Posterior cingulate gyrus (tissue), 11 donors: ENCODE results near the gene TIRAP.
"Not testable (repeated sequence)": the region's sequence is repeated elsewhere in the genome, so short reads cannot be mapped to it uniquely, and the experiment has no call there.

Source experiments
- DNase-seq, 10 donors: peaks; one replicate each; pipeline versions ENCODE4 v3.0.0 to v3.0.0-alpha.2; 2020 to 2021; ENCODE audit warnings: mixed read lengths in 3 of 10
- intact Hi-C: fragments of 100-400 bp; cut with DNase I; formaldehyde crosslinking; loops from one replicate; pipeline ENCODE4 v1.15.1; 2023

Gene TIRAP, protein sequence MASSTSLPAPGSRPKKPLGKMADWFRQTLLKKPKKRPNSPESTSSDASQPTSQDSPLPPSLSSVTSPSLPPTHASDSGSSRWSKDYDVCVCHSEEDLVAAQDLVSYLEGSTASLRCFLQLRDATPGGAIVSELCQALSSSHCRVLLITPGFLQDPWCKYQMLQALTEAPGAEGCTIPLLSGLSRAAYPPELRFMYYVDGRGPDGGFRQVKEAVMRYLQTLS

DNA sequence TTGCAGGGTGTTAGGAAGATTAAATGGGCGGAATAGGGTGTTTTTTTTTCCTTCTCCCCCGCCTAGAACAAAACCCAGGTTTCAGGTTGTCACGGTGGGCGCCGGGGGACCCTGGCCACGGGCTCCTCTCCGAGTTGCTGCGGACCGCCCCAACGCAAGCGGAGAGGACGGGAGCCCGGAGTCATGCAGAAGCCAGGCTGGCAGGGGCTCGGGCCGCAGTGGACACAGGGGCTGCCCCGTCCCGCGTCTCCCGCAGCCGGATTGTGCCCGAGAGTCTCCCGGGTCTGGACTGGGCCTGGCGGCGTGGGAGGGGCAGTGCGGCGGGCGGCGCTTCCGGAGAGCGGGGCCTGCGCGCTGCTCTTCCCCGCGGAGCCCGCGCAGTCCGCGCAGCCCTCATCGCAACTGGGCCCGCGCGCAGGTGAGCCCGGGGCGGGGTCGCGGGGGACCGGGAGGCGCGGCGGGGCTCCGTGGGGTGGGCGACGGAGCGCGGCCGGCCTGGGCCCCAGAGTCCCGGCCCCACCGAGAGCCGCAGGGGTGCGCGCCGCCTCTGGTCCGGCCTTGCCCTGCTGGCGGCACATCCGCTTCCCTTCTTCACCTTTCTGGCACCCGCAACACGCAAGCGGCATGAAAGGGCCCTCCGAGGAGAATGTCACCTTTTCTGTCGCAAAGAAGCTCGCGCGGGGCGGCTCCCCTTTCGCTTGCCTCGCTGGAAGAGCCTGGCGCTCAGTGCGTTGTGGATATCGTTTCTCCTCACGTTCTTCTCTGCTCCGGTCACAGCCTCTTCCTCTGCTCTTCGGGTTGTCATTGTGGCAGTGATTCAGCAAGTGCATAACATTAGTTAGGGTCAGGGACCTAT lies at the start of gene TIRAP:
Gene TIRAP (plus strand): TSS at position 358 of the 856 bp plus-strand sequence. CDS start 7,802 bp downstream, outside the sequence.
- peak; percentile 44 to 95 (median 68) for DNase-seq
- intact Hi-C loops: no loop called here

DNA sequence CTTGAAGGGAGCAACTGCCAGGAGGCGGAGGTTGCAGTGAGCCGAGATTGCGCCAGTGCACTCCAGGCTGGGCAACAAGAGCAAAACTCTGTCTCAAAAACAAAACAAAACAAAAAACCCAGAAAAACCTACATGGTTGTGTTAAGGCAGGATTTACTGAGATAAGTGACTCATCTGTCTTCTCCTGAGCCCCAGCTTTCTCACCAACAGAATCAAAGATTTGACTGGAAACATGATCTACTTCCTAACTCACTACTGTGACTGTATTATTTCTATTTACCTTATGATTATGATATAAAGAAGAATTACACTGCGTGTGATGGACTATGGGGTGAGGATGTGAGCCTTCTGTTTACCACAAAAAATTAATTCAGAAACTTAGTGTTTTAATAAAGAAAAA lies 49.5 kb upstream of the TIRAP start:
- no peak for DNase-seq
- intact Hi-C loops: no loop called here

DNA sequence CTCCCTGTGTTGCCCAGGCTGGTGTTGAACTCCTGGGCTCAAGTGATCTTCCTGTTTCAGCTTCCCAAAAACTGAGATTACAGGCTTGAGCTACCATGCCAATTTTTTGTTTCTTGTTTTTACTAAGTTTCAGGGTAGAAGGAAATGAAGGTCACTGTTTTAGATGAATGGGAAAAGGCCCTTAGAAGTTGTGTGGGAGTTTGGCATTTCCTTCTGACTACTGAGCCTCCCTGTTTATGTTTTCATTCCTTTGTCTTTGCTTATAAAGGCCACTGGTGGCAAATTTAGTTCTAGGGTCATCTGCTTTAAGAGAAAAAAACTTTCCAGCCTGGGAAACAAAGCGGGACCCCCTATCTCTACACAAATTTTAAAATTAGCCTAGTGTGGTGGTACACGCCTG lies 36.3 kb upstream of the TIRAP start:
- intact Hi-C loops: no loop called here
- DNase-seq: no peak

DNA sequence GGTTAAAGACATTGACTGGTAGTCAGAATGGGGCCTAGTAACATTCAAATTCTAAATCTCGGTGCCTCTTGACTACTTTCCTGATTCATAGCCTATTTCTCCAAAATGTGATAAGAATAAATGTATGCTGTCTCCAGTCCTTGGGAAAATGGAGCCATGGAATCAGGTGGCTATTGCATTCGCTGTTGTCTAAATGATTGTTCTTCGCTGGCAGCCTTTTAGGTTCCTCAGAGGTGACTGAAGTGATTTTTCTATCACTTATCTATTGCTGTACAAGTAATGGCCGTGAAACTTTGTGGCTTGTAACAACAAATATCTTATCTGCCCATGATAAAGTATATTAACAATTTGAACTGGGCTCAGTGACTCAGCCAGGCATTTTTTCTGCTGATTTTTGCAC lies 29.6 kb upstream of the TIRAP start:
- no peak for DNase-seq
- intact Hi-C loops: no loop called here

DNA sequence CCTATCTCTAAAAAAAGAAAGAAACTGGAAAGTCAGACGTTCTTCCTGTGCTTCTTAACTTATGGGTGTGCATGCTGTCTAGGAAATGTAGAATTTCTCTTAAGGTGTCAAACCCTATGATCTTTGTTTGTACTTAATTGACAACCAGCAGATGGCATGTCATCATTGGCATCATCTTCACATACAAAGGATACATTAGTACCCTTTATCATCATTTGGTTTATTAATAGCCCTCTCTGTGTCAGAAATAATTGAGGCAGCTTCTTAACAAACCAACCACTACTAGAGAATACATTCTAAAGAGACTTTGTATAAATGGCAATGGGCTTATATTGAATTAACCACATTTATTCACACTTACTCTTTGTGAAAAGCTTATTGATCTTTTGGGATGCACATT lies 28.1 kb upstream of the TIRAP start:
- DNase-seq: no peak
- intact Hi-C loops: no loop called here

DNA sequence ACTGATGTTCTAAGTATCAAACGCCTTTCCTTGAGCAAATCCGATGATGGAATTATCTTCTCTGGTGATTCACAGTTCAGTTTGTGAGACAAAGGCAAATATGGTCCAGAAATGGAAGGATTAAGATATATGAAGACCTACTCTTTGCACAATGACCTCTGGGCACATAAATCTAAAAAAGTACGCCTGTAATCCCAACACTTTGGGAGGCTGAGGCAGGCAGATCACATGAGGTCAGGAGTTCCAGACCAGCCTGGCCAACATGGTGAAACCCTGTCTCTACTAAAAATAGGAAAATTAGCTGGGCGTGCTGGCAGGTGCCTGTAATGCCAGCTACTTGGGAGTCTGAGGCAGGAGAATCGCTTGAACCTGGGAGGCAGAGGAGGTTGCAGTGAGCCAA lies 27.4 kb upstream of the TIRAP start:
- intact Hi-C loops, DNase-seq: not testable (repeated sequence)

DNA sequence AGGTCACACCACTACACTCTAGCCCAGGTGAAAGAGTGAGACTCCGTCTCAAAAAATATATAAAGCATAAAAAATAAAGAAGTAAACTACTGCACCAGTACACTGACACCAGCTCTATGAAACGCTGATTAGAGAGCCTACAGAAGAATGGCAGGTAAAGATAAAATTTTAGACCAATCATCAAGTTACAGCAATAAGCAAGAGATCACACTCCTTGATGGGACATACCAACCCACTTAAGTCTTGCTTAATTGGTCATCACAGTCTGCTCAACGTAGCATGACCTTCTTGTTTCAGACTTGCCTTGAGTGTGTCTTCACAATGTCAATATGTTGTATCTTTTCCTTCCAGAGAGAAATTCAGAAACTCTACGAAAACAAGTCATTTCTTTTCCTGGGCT lies 26.7 kb upstream of the TIRAP start:
- intact Hi-C loops: no loop called here
- DNase-seq: no peak

DNA sequence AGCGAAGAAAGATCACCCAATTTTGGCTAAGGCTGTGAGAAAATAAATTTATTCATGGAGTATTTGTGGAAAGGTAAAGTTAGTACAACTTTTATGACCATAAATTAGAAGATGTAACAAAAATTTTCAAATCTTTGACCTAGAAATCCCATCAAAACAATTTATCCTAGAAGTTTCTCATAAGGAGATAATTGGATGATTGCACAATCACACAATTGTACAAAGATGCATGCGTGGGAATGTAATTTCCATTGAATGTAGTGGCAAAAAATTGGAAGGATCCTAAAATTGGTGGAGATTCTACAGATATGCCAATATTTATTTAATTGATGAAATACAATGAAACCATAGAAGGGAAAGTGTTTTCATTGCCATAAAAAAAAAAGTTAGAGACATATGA lies 25.7 kb upstream of the TIRAP start:
- intact Hi-C loops: no loop called here
- DNase-seq: no peak

DNA sequence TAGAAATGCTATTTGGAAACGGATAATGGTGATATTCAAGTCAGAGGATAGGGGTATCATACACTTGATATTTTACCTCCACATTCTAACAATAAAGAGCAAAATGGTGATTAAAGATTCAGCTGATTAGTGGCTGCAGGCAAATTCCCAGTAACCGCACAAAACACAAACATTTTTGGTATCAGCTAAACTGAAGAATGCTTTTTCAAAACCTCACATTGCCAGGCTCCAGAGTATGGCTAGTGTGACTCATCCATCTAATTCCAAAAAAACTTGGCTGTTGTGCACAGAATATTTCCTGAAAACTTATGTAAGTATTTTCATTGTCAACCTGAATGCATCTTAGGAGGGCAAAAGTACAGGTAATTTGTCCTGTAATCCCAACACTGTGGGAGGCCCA lies 25.1 kb upstream of the TIRAP start:
- intact Hi-C loops: no loop called here
- DNase-seq: no peak

DNA sequence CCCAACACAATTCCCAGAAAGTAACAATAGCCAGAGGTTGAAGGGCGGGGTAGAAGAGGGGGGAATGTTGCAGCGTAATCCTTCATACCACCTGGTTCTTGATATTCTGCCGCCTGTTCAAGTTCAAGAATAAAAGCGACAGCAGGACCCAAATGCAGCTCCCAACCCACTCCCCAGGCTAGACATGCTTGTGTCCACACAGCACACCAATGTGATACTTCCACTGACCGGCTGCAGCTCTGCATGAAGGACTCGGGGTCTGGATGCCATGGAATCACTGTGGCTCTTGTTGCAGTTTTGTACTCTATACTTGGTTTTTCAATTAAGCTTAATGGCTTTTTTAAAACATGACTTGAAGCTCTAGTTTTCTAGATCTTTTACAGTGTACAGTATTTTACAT lies 20.7 kb upstream of the TIRAP start:
- intact Hi-C loops: no loop called here
- DNase-seq: no peak

DNA sequence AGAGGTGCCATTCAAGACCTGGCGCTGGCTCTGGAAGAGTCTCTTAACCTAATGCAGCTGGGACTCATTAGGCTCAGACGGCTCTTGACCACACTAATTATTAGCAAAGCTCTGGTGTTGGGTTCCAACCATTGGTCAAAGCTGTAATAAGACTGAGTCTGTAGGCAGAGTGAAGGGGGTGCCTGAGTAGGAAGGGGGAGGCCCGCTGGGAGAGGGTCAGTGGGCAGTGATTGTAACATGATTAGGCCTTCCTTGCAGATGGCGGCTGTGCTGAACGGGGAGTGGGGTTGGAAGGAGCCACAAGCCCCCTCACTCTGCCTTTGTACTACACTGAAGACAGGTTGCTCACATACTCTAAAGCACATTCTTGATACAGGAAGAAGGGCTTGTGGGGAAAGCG lies 19.4 kb upstream of the TIRAP start:
- no peak for DNase-seq
- intact Hi-C loops: no loop called here

DNA sequence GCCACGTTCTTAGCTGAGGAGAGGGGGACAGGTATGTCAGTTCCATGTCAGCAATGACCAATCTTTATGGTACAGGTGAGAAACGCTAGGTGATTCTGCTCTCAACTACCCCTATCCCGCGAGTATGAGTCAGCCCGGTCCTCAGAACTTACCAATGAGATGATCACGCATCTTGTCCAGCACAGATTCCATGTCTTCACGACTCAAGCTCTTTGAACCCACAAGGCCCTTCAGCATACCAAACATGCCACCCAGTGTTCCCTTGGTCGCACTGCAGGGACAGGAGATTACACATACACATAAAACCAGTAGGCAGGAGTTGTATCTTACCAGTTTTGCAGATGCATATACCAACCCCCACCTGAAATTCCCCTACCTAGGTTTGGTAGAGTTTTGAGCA lies 17.1 kb upstream of the TIRAP start:
- intact Hi-C loops: loop anchor here (5.0 kb wide), 1 partner anchor 54 kb away; the partner anchor contains the start of genes FAM118B and RPUSD4
- DNase-seq: no peak

DNA sequence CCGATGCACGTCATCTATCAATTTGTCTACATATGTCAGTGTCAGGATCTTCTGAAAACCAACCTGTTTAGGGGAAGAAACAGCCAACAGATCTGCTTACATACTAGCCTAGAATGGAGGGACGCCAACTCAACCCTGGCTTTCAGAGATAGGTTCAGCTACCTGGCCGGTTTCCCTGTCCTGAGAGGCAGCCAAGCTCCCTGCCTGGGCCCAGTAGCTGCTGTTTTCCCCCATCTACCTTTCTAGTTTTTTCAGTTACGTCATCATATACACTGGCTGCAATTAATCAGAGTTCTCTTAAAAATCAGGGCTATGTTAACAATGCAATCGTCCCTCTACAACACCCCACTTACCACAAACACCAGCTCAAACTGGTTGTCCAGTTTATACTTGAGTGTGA lies 15.2 kb upstream of the TIRAP start:
- intact Hi-C loops: loop anchor here (5.0 kb wide), 1 partner anchor 55 kb away; the partner anchor contains the start of genes FAM118B and RPUSD4

DNA sequence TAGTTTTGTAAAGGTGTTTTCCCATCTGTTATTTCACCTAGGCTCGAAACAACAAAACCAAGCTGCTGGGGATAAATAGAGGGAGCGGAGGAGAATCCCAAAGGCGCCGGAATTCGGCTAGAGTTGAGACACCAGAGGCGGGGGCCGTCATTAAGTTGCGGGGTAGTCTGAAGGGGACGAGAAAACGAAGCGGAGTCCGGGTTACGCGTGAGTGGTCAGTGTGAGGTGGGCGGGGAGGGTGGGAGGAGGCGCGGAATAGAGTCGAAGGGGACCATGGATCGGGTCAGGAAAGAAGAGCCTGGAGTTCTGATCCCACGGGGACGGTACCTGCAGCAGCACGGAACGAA lies 14.6 kb upstream of the TIRAP start:
- no peak for DNase-seq
- intact Hi-C loops: loop anchor here (5.0 kb wide), 1 partner anchor 56 kb away; the partner anchor contains the start of genes FAM118B and RPUSD4

More for the DNA sequence above, 15.2 kb upstream of the TIRAP start:
- DNase-seq: no peak

DNA sequence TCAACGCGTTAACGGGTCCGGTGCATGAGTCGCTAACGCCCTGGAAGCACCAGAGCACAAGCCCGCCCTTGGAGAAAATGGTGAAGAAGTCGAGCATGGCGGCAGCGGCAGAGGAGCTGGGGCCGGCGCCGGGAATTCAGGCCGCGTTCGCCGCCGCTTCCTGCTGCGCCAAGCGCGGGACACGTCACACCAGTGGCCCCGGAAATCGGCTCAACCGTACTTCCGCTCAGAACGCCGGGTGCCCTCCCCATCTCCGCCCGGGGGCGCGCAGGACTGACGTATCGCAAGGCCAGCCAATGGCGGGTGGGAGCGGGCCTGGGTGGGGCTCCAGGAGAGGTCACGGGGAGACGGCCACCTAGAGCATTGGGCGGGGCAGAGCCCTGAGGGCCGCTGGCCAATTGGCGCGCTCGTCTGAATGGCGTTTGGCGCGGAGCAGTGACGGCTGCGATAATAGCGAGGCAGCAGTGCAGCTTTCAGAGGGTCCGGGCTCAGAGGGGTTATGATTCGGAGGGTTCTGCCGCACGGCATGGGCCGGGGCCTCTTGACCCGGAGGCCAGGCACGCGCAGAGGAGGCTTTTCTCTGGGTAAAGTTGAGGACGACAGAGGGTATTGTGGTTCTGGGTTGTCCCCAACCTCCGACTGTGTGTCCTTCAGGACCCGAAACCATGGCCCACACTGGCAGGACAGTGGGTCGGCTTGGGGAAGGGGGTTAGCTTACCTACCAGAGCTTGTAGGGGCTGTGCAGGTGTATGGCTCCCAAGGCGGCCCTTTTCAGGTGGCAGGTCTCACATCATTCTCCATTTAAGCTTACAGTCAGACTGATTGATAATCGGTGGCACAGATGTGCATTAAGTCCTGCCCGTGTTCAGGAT lies 13.9 kb upstream of the TIRAP start, which contains the start of the genes FOXRED1 and SRPRA:
Gene FOXRED1 (plus strand): TSS at position 447 of the 872 bp plus-strand sequence. CDS start 53 bp downstream, at position 500.
Gene SRPRA (minus strand): TSS at position 188 of the 872 bp plus-strand sequence. CDS start 91 bp downstream, at position 97.
- DNase-seq: peak; percentile 99 to 100 (median 100)
- intact Hi-C loops: loop anchor here (5.0 kb wide), 1 partner anchor 57 kb away; the partner anchor contains the start of genes FAM118B and RPUSD4

DNA sequence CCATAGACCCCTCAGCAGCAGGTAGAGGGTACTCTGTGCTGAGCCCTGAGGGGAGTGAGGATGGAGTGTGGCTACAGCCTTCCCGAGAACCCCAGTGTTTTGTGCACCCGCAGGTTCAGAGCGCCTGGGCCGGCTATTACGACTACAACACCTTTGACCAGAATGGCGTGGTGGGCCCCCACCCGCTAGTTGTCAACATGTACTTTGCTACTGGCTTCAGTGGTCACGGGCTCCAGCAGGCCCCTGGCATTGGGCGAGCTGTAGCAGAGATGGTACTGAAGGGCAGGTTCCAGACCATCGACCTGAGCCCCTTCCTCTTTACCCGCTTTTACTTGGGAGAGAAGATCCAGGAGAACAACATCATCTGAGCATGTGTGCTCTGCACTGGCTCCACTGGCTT lies 5.6 kb upstream of the TIRAP start:
- DNase-seq: peak in 1 of 10 donors; percentile 85
- intact Hi-C loops: no loop called here

DNA sequence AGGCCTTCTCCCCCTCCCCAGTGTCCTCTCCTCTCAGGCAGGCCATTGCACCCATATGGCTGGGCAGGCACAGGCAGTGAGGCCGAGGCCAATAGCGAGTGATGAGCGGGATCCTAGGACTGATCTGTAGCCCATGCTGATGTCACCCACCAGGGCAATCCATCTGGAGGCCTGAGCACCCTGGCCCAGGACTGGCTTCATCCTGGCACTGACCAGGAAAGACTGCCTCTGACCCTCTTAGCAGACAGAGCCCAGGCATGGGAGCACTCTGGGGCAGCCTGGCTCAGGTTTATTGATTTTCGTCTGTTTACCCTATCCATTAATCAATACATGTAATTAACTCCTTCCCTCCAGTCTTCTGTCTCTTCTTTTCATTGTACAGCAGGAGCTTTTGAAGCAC lies 5.1 kb upstream of the TIRAP start:
- intact Hi-C loops: no loop called here
- DNase-seq: no peak

DNA sequence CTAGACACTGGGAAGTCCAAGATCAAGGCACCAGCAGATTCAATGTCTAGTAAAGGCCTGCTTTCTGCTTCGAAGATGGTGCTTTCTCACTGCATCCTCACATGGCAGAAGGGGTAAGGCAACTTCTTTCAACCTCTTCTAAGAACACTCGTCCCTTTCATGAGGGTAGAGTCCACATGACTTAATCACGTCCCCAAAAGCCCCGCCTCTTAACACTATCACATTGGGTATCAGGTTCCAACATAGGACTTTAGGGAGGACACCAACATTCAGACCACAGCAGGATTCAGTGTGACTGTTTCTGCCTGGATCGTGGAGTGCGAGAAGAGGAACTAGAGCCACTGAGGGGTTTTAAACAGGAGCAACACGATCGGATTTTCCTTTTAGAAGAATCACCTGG lies 3.7 kb upstream of the TIRAP start:
- intact Hi-C loops: no loop called here
- no peak for DNase-seq

DNA sequence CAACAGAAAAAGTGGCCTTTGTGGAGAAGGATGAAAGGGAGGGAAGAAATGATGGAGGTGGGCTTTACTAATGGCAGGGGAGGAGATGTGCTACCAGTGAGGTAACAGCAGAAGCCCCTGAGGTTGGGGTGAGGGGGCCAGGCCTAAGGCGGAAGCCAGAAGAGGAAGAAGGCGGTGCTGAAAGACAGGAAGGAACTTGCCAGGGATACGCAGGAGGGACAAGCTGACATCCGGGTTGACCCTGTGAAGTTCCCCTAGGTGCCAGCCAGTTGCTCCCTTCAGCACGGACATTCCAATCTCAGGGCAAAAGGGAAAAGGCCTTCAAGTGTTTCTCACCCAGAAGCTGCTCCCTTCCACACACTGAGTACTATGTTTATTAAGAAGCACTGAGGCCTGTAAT lies 2.3 kb upstream of the TIRAP start:
- intact Hi-C loops: no loop called here
- DNase-seq: no peak

DNA sequence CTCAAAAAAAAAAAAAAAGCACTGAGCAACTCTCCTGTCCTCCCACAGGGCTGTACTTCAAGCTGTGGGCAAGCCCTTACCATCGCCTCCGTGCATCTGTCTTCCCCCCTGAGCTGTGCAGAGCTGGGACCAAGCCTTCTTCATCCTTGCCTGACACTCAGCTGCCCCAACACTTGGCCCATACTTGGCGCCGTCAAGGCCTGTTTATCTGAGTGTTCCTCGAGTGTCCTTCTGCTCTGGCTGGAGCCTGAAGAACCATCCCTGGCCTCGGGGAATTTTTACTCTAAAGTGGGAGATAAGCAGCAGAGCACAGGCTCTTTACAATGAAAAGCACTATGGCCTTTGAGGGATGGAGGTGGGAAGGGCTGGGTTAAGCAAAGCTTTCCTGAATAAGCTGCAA lies 1.6 kb upstream of the TIRAP start:
- intact Hi-C loops: no loop called here

More for the DNA sequence above, 1.6 kb upstream of the TIRAP start:
- no peak for DNase-seq
